OCI-LY7 (cell line): ENCODE measurements around the gene NELFCD. TPM values are rescaled to one million over a fixed set of nuclear protein-coding genes. Genes with fewer than 3 reads are reported as not detected.

Experiments used
- BruUV-seq: library from RNA; stranded (reverse); fragments of 400-500 nt; replicated peaks from 2 replicates; lab custom pipeline; 2021; lab: Mats Ljungman, UMichigan
- CTCF ChIA-PET: fragments of 300-600 bp; sonication (Branson Sonifier 250); formaldehyde crosslinking; loops from one replicate; lab custom pipeline; 2022; ENCODE audit warnings: antibody characterized with exemption; ENCODE audit not compliant: unreplicated experiment; lab: Charles Lee
- POLR2A ChIA-PET: fragments of 300-600 bp; sonication (Branson Sonifier 250); formaldehyde crosslinking; loops from one replicate; lab custom pipeline; 2022; ENCODE audit warnings: antibody characterized with exemption; lab: Charles Lee
- DNase-seq: peaks from one replicate; pipeline ENCODE4 v3.0.0-alpha.2; 2015; ENCODE audit warnings: low spot score
- H2AFZ ChIP-seq: fragments of 200-600 bp; sonication (generic), shearing (Covaris generic); 2 replicates; pipeline ENCODE4 v1.6.1; 2014; ENCODE audit warnings: mild to moderate bottlenecking, antibody characterized with exemption, low read length, moderate library complexity
- H3K27ac ChIP-seq: fragments of 200-600 bp; sonication (generic); 2 replicates; pipeline ENCODE4 v1.5.1; 2014; ENCODE audit warnings: mixed run types, low read depth, mild to moderate bottlenecking, moderate library complexity, low read length, inconsistent platforms; ENCODE audit not compliant: poor library complexity, severe bottlenecking
- H3K36me3 ChIP-seq: fragments of 200-600 bp; sonication (generic); 2 replicates; pipeline ENCODE4 v1.6.1; 2014; ENCODE audit warnings: mild to moderate bottlenecking, antibody characterized with exemption, low read length, moderate library complexity, mixed read lengths; ENCODE audit not compliant: insufficient read depth
- H3K4me1 ChIP-seq: fragments of 200-600 bp; sonication (generic); 2 replicates; pipeline ENCODE4 v1.5.1; 2014; ENCODE audit warnings: mild to moderate bottlenecking, low read length; ENCODE audit not compliant: insufficient read depth, poor library complexity, severe bottlenecking
- H3K4me2 ChIP-seq: fragments of 200-600 bp; sonication (generic); 2 replicates; pipeline ENCODE4 v1.6.1; 2014; ENCODE audit warnings: mild to moderate bottlenecking, low read length
- H3K4me3 ChIP-seq: fragments of 200-600 bp; sonication (generic); 2 replicates; pipeline ENCODE4 v1.5.1; 2014; ENCODE audit warnings: mild to moderate bottlenecking, low read depth, low read length; ENCODE audit not compliant: poor library complexity, severe bottlenecking
- H3K79me2 ChIP-seq: fragments of 200-600 bp; sonication (generic); 2 replicates; pipeline ENCODE4 v1.6.1; 2016; ENCODE audit warnings: low read depth, mild to moderate bottlenecking, low read length, moderate library complexity, mixed read lengths; ENCODE audit not compliant: insufficient read depth
- H3K9me2 ChIP-seq: fragments of 200-600 bp; sonication (generic); 2 replicates; pipeline ENCODE4 v1.6.1; 2016; ENCODE audit warnings: mild to moderate bottlenecking, low read length, mixed read lengths; ENCODE audit not compliant: insufficient read depth
- H3K9me3 ChIP-seq: fragments of 200-600 bp; sonication (generic); 2 replicates; pipeline ENCODE4 v1.6.1; 2014; ENCODE audit warnings: mild to moderate bottlenecking, mixed run types, low read length, mixed read lengths
- H4K20me1 ChIP-seq: fragments of 200-600 bp; sonication (generic); 2 replicates; pipeline ENCODE4 v1.6.1; 2014; ENCODE audit warnings: mild to moderate bottlenecking, antibody characterized with exemption, low read length, moderate library complexity, mixed read lengths; ENCODE audit not compliant: insufficient read depth
- EZH2phosphoT487 ChIP-seq: fragments of 200-600 bp; sonication (generic); IDR thresholded peaks from 2 replicates; pipeline ENCODE4 v1.6.1; 2018; ENCODE audit warnings: low read depth, borderline replicate concordance, mild to moderate bottlenecking, mixed run types, antibody characterized with exemption, low read length, moderate library complexity, mixed read lengths
- intact Hi-C: fragments of 100-400 bp; cut with micrococcal nuclease; formaldehyde crosslinking; loops from one replicate; pipeline ENCODE4 v1.10.0; 2022; ENCODE audit not compliant: unreplicated experiment
- total RNA-seq, 2 experiments: library from RNA; depleted of rRNA in 1 of 2; stranded (reverse); fragments of >200 nt in 1 of 2; shearing (Covaris generic) in 1 of 2; gene quantifications; 2 replicates each; pipeline ENCODE4 v1.2.3, GENCODE V29; 2014 to 2022
- TF ChIP-seq, protein P1 (sequence below): fragments of 200-600 bp; sonication (generic); conservative IDR thresholded peaks from 2 replicates; pipeline ENCODE4 v1.5.1; 2014; ENCODE audit warnings: mild to moderate bottlenecking, antibody characterized with exemption, low read length, moderate library complexity, mixed read lengths

The NELFCD gene
- total RNA-seq, 2 experiments from 2014 or later: 90.7 to 143 TPM

DNA sequence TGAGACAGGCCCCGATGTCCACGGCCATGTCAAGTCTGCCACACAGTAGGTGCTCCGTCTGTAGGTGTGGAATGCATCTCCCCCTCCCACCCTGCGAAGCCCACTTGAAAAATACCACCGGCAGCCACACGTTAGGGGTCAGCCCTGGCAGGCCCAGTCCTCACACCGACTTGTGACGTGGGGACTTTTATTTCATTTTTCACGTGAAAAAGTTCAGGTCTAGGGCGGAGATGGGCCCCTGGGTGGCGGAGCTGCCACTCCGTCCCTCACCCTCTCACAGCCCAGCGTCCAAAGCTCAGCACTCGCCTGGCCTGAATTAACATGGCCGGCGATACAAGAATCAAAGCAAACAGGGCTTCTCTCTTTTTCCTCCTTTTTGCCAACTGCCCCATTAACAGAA lies 34.4 kb downstream of the NELFCD start:
- no peak for DNase-seq
- intact Hi-C loops: no loop called here
- Histone ChIP-seq H3K9me3 (no peaks in the 10 kb centered on the region), H3K36me3 (no peaks in the 10 kb centered on the region), H3K27ac (no peak overlapping the region), H4K20me1 (no peaks in the 10 kb centered on the region), H3K79me2 (no peaks in the 10 kb centered on the region), H2AFZ (no peak overlapping the region), H3K9me2 (no peaks in the 10 kb centered on the region), H3K4me2 (no peak overlapping the region), H3K4me3 (no peak overlapping the region), H3K4me1 (peaks cover 21% of the 10 kb centered on the region)
- ChIA-PET CTCF (interaction anchor here (0.6 kb wide), 1 partner anchor 141 kb away, joined by 3 read pairs; no protein-coding TSS in a partner anchor), POLR2A (interaction anchor here (0.5 to 2.1 kb wide), 2 partner anchors 17 to 242 kb away, joined by 3 to 9 read pairs; partner anchors contain the start of gene ATP5F1E)
- no TSS peak for BruUV-seq
- TF ChIP-seq, protein P1, sequence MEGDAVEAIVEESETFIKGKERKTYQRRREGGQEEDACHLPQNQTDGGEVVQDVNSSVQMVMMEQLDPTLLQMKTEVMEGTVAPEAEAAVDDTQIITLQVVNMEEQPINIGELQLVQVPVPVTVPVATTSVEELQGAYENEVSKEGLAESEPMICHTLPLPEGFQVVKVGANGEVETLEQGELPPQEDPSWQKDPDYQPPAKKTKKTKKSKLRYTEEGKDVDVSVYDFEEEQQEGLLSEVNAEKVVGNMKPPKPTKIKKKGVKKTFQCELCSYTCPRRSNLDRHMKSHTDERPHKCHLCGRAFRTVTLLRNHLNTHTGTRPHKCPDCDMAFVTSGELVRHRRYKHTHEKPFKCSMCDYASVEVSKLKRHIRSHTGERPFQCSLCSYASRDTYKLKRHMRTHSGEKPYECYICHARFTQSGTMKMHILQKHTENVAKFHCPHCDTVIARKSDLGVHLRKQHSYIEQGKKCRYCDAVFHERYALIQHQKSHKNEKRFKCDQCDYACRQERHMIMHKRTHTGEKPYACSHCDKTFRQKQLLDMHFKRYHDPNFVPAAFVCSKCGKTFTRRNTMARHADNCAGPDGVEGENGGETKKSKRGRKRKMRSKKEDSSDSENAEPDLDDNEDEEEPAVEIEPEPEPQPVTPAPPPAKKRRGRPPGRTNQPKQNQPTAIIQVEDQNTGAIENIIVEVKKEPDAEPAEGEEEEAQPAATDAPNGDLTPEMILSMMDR: no peak
- TF ChIP-seq EZH2phosphoT487: no peak

DNA sequence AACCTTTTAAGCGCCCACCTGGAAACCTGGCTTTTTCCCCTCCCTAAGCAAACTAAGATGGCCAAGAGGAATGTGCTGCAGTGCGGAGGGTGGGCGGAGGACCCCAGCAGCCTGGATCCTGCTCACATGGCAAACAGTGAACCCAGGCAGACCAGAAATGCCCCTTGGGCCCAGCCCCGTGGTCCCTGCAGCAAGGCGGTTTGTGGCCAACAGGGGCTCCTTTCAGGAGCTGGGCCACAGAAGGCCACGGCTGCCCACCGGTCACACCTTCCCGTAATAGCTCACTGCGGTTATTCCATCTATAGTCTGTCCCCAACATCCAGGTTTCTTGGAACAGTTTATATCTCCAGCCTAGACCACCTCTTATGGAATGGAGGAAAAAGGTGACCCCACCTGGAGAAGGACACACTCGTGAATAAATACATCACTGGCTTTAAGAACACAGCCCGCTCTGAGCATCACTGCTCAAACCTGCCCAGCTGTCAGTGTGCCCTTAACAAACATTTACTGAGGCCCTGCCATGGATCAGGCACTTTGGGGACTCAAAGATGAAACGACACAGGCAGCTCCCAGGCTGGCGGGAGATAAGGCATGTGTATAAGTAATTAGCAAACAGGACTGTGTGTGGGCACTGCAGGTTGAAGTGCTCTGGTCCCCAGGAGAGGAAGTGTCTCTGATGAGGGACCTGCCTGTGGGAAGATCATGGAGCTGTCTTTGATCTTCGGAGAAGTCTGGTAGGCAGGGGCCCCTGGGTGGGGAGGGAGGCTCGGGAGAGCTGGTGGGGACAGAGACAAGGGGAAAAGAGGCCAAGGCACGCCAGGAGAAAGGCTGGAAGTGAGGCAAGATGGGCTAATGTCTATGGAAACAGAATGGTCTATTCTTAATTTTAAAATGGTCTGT lies 35.0 kb downstream of the NELFCD start:
- peaks cover 17% of the 10 kb centered on the region for H3K4me1 ChIP-seq
- peak overlapping the region; percentile 45 for H3K4me2 ChIP-seq
- H3K4me3 ChIP-seq: no peak overlapping the region
- no peaks in the 10 kb centered on the region for H4K20me1 ChIP-seq
- no peaks in the 10 kb centered on the region for H3K36me3 ChIP-seq
- no TSS peak for BruUV-seq
- no peak for TF ChIP-seq EZH2phosphoT487
- TF ChIP-seq, protein P1: no peak
- ChIA-PET CTCF (interaction anchor here (0.6 to 1.4 kb wide), 3 partner anchors 27 to 143 kb away, joined by 3 to 4 read pairs (median 4); no protein-coding TSS in a partner anchor), POLR2A (interaction anchor here (0.5 to 2.1 kb wide), 3 partner anchors 15 to 241 kb away, joined by 3 to 9 read pairs (median 8); partner anchors contain the start of gene ATP5F1E)
- intact Hi-C loops: no loop called here
- H3K9me2 ChIP-seq: no peaks in the 10 kb centered on the region
- H3K79me2 ChIP-seq: no peaks in the 10 kb centered on the region
- DNase-seq: no peak
- H2AFZ ChIP-seq: peak overlapping the region; percentile 78; the same call in 1 of the 2 replicates
- peak overlapping the region; percentile 5 for H3K27ac ChIP-seq
- no peaks in the 10 kb centered on the region for H3K9me3 ChIP-seq
